DOHH2 (cell line): Measurements from ENCODE around the gene TTC22.

ENCODE experiments used
- H3F3A ChIP-seq: fragments of 200-600 bp; sonication (generic), shearing (Covaris generic); 2 replicates; pipeline ENCODE4 v1.6.0; 2016; ENCODE audit warnings: antibody characterized with exemption, mild to moderate bottlenecking; ENCODE audit not compliant: control insufficient read depth, insufficient read depth
- H3K27ac ChIP-seq: fragments of 200-600 bp; sonication (generic); 2 replicates; pipeline ENCODE4 v1.5.1; 2014; ENCODE audit warnings: low read depth, mild to moderate bottlenecking, low read length, moderate library complexity
- H3K27me3 ChIP-seq: fragments of 200-600 bp; sonication (generic); 2 replicates; pipeline ENCODE4 v1.6.1; 2014; ENCODE audit warnings: mild to moderate bottlenecking, low read length, mixed read lengths; ENCODE audit not compliant: control insufficient read depth
- H3K36me3 ChIP-seq: fragments of 200-600 bp; sonication (generic); 2 replicates; pipeline ENCODE4 v1.6.1; 2014; ENCODE audit warnings: mild to moderate bottlenecking, low read length, moderate library complexity, mixed read lengths; ENCODE audit not compliant: control insufficient read depth
- H3K4me1 ChIP-seq: fragments of 200-600 bp; sonication (generic); 2 replicates; pipeline ENCODE4 v1.6.1; 2014; ENCODE audit warnings: mild to moderate bottlenecking, low read length, mixed read lengths; ENCODE audit not compliant: control insufficient read depth
- H3K4me2 ChIP-seq: fragments of 200-600 bp; sonication (generic); 2 replicates; pipeline ENCODE4 v1.6.0; 2014; ENCODE audit warnings: mild to moderate bottlenecking, low read length, moderate library complexity
- H3K4me3 ChIP-seq: fragments of 200-600 bp; sonication (generic); 2 replicates; pipeline ENCODE4 v1.5.1; 2014; ENCODE audit warnings: mild to moderate bottlenecking, low read length, mixed read lengths
- H3K79me2 ChIP-seq: fragments of 200-600 bp; sonication (generic); 2 replicates; pipeline ENCODE4 v1.6.1; 2014; ENCODE audit warnings: mild to moderate bottlenecking, low read length, mixed read lengths; ENCODE audit not compliant: control insufficient read depth
- H3K9me2 ChIP-seq: fragments of 200-600 bp; sonication (generic); replicated peaks from 2 replicates; pipeline ENCODE4 v1.6.1; 2014; ENCODE audit warnings: mild to moderate bottlenecking, low read length, mixed read lengths; ENCODE audit not compliant: control insufficient read depth
- H3K9me3 ChIP-seq: fragments of 200-600 bp; sonication (generic); 2 replicates; pipeline ENCODE4 v1.6.1; 2014; ENCODE audit warnings: antibody characterized with exemption, low read length, mixed read lengths; ENCODE audit not compliant: control insufficient read depth, insufficient read depth
- H4K20me1 ChIP-seq: fragments of 200-600 bp; sonication (generic); 2 replicates; pipeline ENCODE4 v1.6.0; 2014; ENCODE audit warnings: low read depth, mild to moderate bottlenecking, antibody characterized with exemption, low read length, moderate library complexity; ENCODE audit not compliant: control insufficient read depth, insufficient read depth
- CTCF ChIP-seq: fragments of 200-600 bp; sonication (generic); IDR thresholded peaks from one replicate; pipeline ENCODE4 v1.5.1; 2014; ENCODE audit warnings: antibody characterized with exemption, mild to moderate bottlenecking, low read depth, low read length; ENCODE audit not compliant: poor library complexity, severe bottlenecking
- EZH2phosphoT487 ChIP-seq: fragments of 200-600 bp; sonication (generic); IDR thresholded peaks from 2 replicates; pipeline ENCODE4 v1.6.1; 2017; ENCODE audit warnings: borderline replicate concordance, mild to moderate bottlenecking, antibody characterized with exemption, low read length, moderate library complexity, mixed read lengths

Gene TTC22

GRCh38 chr1:54743416-54744226 lies 57.5 kb downstream of the TTC22 start:
- H3K27me3 ChIP-seq = no peaks in the 10 kb centered on the region
- no peaks in the 10 kb centered on the region for H3F3A ChIP-seq
- H3K4me2 ChIP-seq = no peak overlapping the region
- H3K9me2 ChIP-seq = no peaks in the 10 kb centered on the region
- H3K4me3 ChIP-seq = no peak overlapping the region
- H3K9me3 ChIP-seq = no peaks in the 10 kb centered on the region
- H3K79me2 ChIP-seq = no peaks in the 10 kb centered on the region
- H3K36me3 ChIP-seq = peaks cover 40% of the 10 kb centered on the region
- TF ChIP-seq CTCF (no peak), EZH2phosphoT487 (no peak)
- H3K4me1 ChIP-seq = no peaks in the 10 kb centered on the region
- no peaks in the 10 kb centered on the region for H4K20me1 ChIP-seq
- H3K27ac ChIP-seq = no peak overlapping the region

GRCh38 chr1:54742282-54742681 lies 58.8 kb downstream of the TTC22 start:
- TF ChIP-seq EZH2phosphoT487 = no peak
- TF ChIP-seq CTCF = no peak
- Histone ChIP-seq H3F3A (no peaks in the 10 kb centered on the region), H4K20me1 (no peaks in the 10 kb centered on the region), H3K4me1 (no peaks in the 10 kb centered on the region), H3K9me3 (no peaks in the 10 kb centered on the region), H3K4me2 (no peak overlapping the region), H3K9me2 (no peaks in the 10 kb centered on the region), H3K27ac (no peak overlapping the region), H3K4me3 (no peak overlapping the region), H3K79me2 (no peaks in the 10 kb centered on the region), H3K27me3 (no peaks in the 10 kb centered on the region), H3K36me3 (peaks cover 47% of the 10 kb centered on the region)

- Histone ChIP-seq H3K27ac (no peak overlapping the region), H3K79me2 (no peaks in the 10 kb centered on the region), H3K36me3 (peaks cover 55% of the 10 kb centered on the region), H3K27me3 (no peaks in the 10 kb centered on the region), H3K9me2 (no peaks in the 10 kb centered on the region), H3K4me1 (no peaks in the 10 kb centered on the region), H3K4me2 (no peak overlapping the region), H3K9me3 (no peaks in the 10 kb centered on the region), H3F3A (no peaks in the 10 kb centered on the region), H3K4me3 (no peak overlapping the region), H4K20me1 (no peaks in the 10 kb centered on the region)
- TF ChIP-seq CTCF = no peak
Measured at GRCh38 chr1:54741531-54741930, 59.6 kb downstream of the TTC22 start.
